Fibroblast of mammary gland (primary cell): ENCODE measurements around the gene ADORA2B.
"Not testable (repeated sequence)": the region's sequence is repeated elsewhere in the genome, so short reads cannot be mapped to it uniquely, and the experiment has no call there.

Source experiments
- DNase-seq: peaks from one replicate; pipeline ENCODE4 v3.0.0-alpha.2; 2010; ENCODE audit warnings: low read depth
- H3K4me3 ChIP-seq: 2 replicates; pipeline ENCODE4 v1.5.1; 2011; ENCODE audit warnings: low read depth, mild to moderate bottlenecking, low read length, moderate library complexity; ENCODE audit not compliant: control insufficient read depth
- CTCF ChIP-seq: conservative IDR thresholded peaks from 2 replicates; pipeline ENCODE4 v1.5.1; 2011; ENCODE audit warnings: low read depth, low read length, inconsistent platforms; ENCODE audit not compliant: control insufficient read depth, insufficient read depth

ADORA2B gene

GRCh38 chr17:15971882-15972281, 27.0 kb downstream of the ADORA2B start:
- no peak overlapping the region for H3K4me3 ChIP-seq
- DNase-seq = no peak
- no peak for TF ChIP-seq CTCF

- no peak for DNase-seq
- H3K4me3 ChIP-seq = no peak overlapping the region
- no peak for TF ChIP-seq CTCF
These were observed 27.6 kb downstream of the ADORA2B start for GRCh38 chr17:15972497-15972951.

GRCh38 chr17:15973016-15973415, 28.1 kb downstream of the ADORA2B start:
- no peak for DNase-seq
- no peak for TF ChIP-seq CTCF
- H3K4me3 ChIP-seq = no peak overlapping the region

GRCh38 chr17:15973834-15974233, 28.9 kb downstream of the ADORA2B start:
- no peak for DNase-seq
- H3K4me3 ChIP-seq = no peak overlapping the region
- TF ChIP-seq CTCF = no peak

GRCh38 chr17:15977894-15978293, 33.0 kb downstream of the ADORA2B start:
- no peak overlapping the region for H3K4me3 ChIP-seq
- TF ChIP-seq CTCF = no peak
- DNase-seq = no peak

GRCh38 chr17:15978606-15979005, 33.7 kb downstream of the ADORA2B start:
- no peak for DNase-seq
- no peak overlapping the region for H3K4me3 ChIP-seq
- no peak for TF ChIP-seq CTCF

GRCh38 chr17:15979013-15979412, 34.1 kb downstream of the ADORA2B start:
- not testable (repeated sequence) for DNase-seq, H3K4me3 ChIP-seq

- DNase-seq = no peak
- H3K4me3 ChIP-seq = no peak overlapping the region
- no peak for TF ChIP-seq CTCF
These were observed 36.3 kb downstream of the ADORA2B start for GRCh38 chr17:15981208-15981607.
